ENCODE measurements around the gene ACIN1.
"Not testable (repeated sequence)": the region's sequence is repeated elsewhere in the genome, so short reads cannot be mapped to it uniquely, and the experiment has no call there.

Gene ACIN1

GRCh38 chr14:23121361-23121771, 26.4 kb upstream of the ACIN1 start:
- DNase-seq: no peak

- DNase-seq: peak; percentile 84
These were observed 25.8 kb upstream of the ACIN1 start for GRCh38 chr14:23120541-23121251.

GRCh38 chr14:23119363-23120327, 24.7 kb upstream of the ACIN1 start:
- DNase-seq: no peak

- no peak for DNase-seq
These were observed 23.8 kb upstream of the ACIN1 start, which contains the start of gene CEBPE for GRCh38 chr14:23118506-23119362. Gene CEBPE, minus strand, starts transcription at chr14:23119255. Its CDS starts 164 bp downstream, at chr14:23119091.

- DNase-seq: no peak
These were observed 22.6 kb upstream of the ACIN1 start for GRCh38 chr14:23117371-23118020.

GRCh38 chr14:23115918-23116317, 21.0 kb upstream of the ACIN1 start:
- no peak for DNase-seq

- DNase-seq: no peak
These were observed 20.2 kb upstream of the ACIN1 start for GRCh38 chr14:23115039-23115731.

- no peak for DNase-seq
These were observed 19.7 kb upstream of the ACIN1 start for GRCh38 chr14:23114669-23115038.

GRCh38 chr14:23114120-23114458, 19.2 kb upstream of the ACIN1 start:
- no peak for DNase-seq

- no peak for DNase-seq
These were observed 18.6 kb upstream of the ACIN1 start for GRCh38 chr14:23113431-23114119.

- DNase-seq: no peak
These were observed 17.6 kb upstream of the ACIN1 start for GRCh38 chr14:23112359-23113178.

- no peak for DNase-seq
These were observed 15.8 kb upstream of the ACIN1 start for GRCh38 chr14:23110579-23111365.

- no peak for DNase-seq
These were observed 14.8 kb upstream of the ACIN1 start for GRCh38 chr14:23109769-23110168.

GRCh38 chr14:23108169-23108568, 13.2 kb upstream of the ACIN1 start:
- DNase-seq: not testable (repeated sequence)

GRCh38 chr14:23107620-23108019, 12.7 kb upstream of the ACIN1 start:
- not testable (repeated sequence) for DNase-seq

GRCh38 chr14:23106747-23107045, 11.8 kb upstream of the ACIN1 start:
- DNase-seq: no peak

- DNase-seq: no peak
These were observed 10.4 kb upstream of the ACIN1 start for GRCh38 chr14:23105348-23105824.

- no peak for DNase-seq
These were observed 9.8 kb upstream of the ACIN1 start, which contains the start of gene CIROP for GRCh38 chr14:23104591-23105347. Gene CIROP, minus strand, starts transcription at chr14:23104989. Its CDS starts 69 bp downstream, at chr14:23104920.
